Loucy (cell line): ENCODE measurements around the gene STXBP4.

Source experiments
- H2AFZ ChIP-seq: fragments of 200-600 bp; sonication (generic); 2 replicates; pipeline ENCODE4 v1.6.0; 2016; ENCODE audit warnings: antibody characterized with exemption, mild to moderate bottlenecking, low read length, moderate library complexity
- H3F3A ChIP-seq: fragments of 200-600 bp; 2 replicates; pipeline ENCODE4 v1.6.0; 2016; ENCODE audit warnings: antibody characterized with exemption, low read depth, mild to moderate bottlenecking
- H3K27me3 ChIP-seq: fragments of 200-600 bp; sonication (generic); 2 replicates; pipeline ENCODE4 v1.6.1; 2014; ENCODE audit warnings: low read length, mild to moderate bottlenecking; ENCODE audit not compliant: insufficient read depth, poor library complexity, severe bottlenecking
- H3K36me3 ChIP-seq: fragments of 200-600 bp; sonication (generic); 2 replicates; pipeline ENCODE4 v1.6.1; 2016; ENCODE audit warnings: low read length; ENCODE audit not compliant: insufficient read depth
- H3K4me1 ChIP-seq: fragments of 200-600 bp; sonication (generic); 2 replicates; pipeline ENCODE4 v1.5.1; 2014; ENCODE audit warnings: low read length, mild to moderate bottlenecking; ENCODE audit not compliant: insufficient read depth, poor library complexity, severe bottlenecking
- H3K4me2 ChIP-seq: fragments of 200-600 bp; sonication (generic); 2 replicates; pipeline ENCODE4 v1.6.0; 2014; ENCODE audit warnings: antibody characterized with exemption, low read length, low read depth, mild to moderate bottlenecking; ENCODE audit not compliant: poor library complexity, severe bottlenecking
- H3K4me3 ChIP-seq: fragments of 200-600 bp; sonication (generic); 2 replicates; pipeline ENCODE4 v1.5.1; 2014; ENCODE audit warnings: low read length, mild to moderate bottlenecking, mixed read lengths; ENCODE audit not compliant: poor library complexity, severe bottlenecking
- H3K79me2 ChIP-seq: fragments of 200-600 bp; sonication (generic); 2 replicates; pipeline ENCODE4 v1.6.1; 2014; ENCODE audit warnings: low read length; ENCODE audit not compliant: insufficient read depth
- H3K9ac ChIP-seq: fragments of 200-600 bp; sonication (generic); 2 replicates; pipeline ENCODE4 v1.6.0; 2014; ENCODE audit warnings: mild to moderate bottlenecking, low read depth, low read length, moderate library complexity; ENCODE audit not compliant: poor library complexity, severe bottlenecking
- H3K9me2 ChIP-seq: fragments of 200-600 bp; sonication (generic); replicated peaks from 2 replicates; pipeline ENCODE4 v1.6.1; 2016; ENCODE audit warnings: low read depth, low read length, mixed read lengths
- H3K9me3 ChIP-seq: fragments of 200-600 bp; sonication (generic); 2 replicates; pipeline ENCODE4 v1.6.1; 2014; ENCODE audit warnings: mild to moderate bottlenecking, antibody characterized with exemption, low read length, low read depth; ENCODE audit not compliant: insufficient read depth
- H4K20me1 ChIP-seq: fragments of 200-600 bp; sonication (generic); 2 replicates; pipeline ENCODE4 v1.6.0; 2014; ENCODE audit warnings: antibody characterized with exemption, low read length, mild to moderate bottlenecking; ENCODE audit not compliant: insufficient read depth, poor library complexity, severe bottlenecking
- EZH2phosphoT487 ChIP-seq: fragments of 200-600 bp; IDR thresholded peaks from 2 replicates; pipeline ENCODE4 v1.6.1; 2018; ENCODE audit warnings: antibody characterized with exemption, mild to moderate bottlenecking, moderate library complexity, borderline replicate concordance
- TF ChIP-seq, protein P1 (sequence below): fragments of 200-600 bp; sonication (generic); conservative IDR thresholded peaks from 2 replicates; pipeline ENCODE4 v1.5.1; 2014; ENCODE audit warnings: mild to moderate bottlenecking, antibody characterized with exemption, low read length

STXBP4 gene

GRCh38 chr17:55154101-55154500, 185.5 kb downstream of the STXBP4 start:
- Histone ChIP-seq H3K4me2 (no peak overlapping the region), H3K4me1 (peaks cover 6% of the 10 kb centered on the region), H3K9ac (no peak overlapping the region), H4K20me1 (no peaks in the 10 kb centered on the region), H3K36me3 (no peaks in the 10 kb centered on the region), H2AFZ (no peak overlapping the region), H3K9me3 (no peaks in the 10 kb centered on the region; the same call in 1 of the 2 replicates), H3K27me3 (no peaks in the 10 kb centered on the region), H3K79me2 (no peaks in the 10 kb centered on the region), H3K9me2 (no peaks in the 10 kb centered on the region), H3K4me3 (no peak overlapping the region), H3F3A (no peaks in the 10 kb centered on the region)
- TF ChIP-seq, protein P1, sequence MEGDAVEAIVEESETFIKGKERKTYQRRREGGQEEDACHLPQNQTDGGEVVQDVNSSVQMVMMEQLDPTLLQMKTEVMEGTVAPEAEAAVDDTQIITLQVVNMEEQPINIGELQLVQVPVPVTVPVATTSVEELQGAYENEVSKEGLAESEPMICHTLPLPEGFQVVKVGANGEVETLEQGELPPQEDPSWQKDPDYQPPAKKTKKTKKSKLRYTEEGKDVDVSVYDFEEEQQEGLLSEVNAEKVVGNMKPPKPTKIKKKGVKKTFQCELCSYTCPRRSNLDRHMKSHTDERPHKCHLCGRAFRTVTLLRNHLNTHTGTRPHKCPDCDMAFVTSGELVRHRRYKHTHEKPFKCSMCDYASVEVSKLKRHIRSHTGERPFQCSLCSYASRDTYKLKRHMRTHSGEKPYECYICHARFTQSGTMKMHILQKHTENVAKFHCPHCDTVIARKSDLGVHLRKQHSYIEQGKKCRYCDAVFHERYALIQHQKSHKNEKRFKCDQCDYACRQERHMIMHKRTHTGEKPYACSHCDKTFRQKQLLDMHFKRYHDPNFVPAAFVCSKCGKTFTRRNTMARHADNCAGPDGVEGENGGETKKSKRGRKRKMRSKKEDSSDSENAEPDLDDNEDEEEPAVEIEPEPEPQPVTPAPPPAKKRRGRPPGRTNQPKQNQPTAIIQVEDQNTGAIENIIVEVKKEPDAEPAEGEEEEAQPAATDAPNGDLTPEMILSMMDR, result no peak
- TF ChIP-seq EZH2phosphoT487, result no peak

- H3K4me2 ChIP-seq, result no peak overlapping the region
- peaks cover 6% of the 10 kb centered on the region for H3K4me1 ChIP-seq
- H3K79me2 ChIP-seq, result no peaks in the 10 kb centered on the region
- no peaks in the 10 kb centered on the region for H4K20me1 ChIP-seq
- H3K4me3 ChIP-seq, result no peak overlapping the region
- H3K36me3 ChIP-seq, result no peaks in the 10 kb centered on the region
- H3F3A ChIP-seq, result no peaks in the 10 kb centered on the region
- no peak for TF ChIP-seq EZH2phosphoT487
- TF ChIP-seq, protein P1, result no peak
- no peaks in the 10 kb centered on the region; the same call in 1 of the 2 replicates for H3K9me3 ChIP-seq
- H3K9ac ChIP-seq, result no peak overlapping the region
- no peaks in the 10 kb centered on the region for H3K9me2 ChIP-seq
- H2AFZ ChIP-seq, result no peak overlapping the region
- H3K27me3 ChIP-seq, result no peaks in the 10 kb centered on the region
Observed at GRCh38 chr17:55155856-55156560, 187.4 kb downstream of the STXBP4 start.

DNA sequence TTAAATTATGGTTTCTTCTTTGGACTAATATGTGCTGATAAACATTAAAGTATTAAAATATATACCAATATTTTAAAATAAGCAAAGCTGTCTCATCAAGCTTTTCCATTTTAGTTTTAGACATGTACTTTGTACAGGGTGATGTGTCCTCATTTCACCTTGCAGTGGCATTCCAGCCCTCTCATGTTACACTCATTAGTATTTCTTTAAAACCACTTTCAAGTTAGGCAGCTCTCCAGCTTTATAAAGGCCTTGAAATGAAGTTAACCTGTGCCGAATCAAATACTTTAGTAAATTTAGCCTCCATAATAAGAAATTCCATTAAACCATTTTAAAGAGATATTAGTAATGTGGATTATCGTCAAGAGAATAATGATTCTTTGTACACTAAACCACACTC, 188.6 kb downstream of the STXBP4 start:
- Histone ChIP-seq H3K9ac (no peak overlapping the region), H3K4me3 (no peak overlapping the region), H2AFZ (no peak overlapping the region), H4K20me1 (no peaks in the 10 kb centered on the region), H3K79me2 (no peaks in the 10 kb centered on the region), H3K4me1 (peaks cover 6% of the 10 kb centered on the region), H3K9me3 (no peaks in the 10 kb centered on the region; the same call in 1 of the 2 replicates), H3K36me3 (no peaks in the 10 kb centered on the region), H3K4me2 (no peak overlapping the region), H3F3A (no peaks in the 10 kb centered on the region), H3K9me2 (no peaks in the 10 kb centered on the region), H3K27me3 (no peaks in the 10 kb centered on the region)
- TF ChIP-seq, protein P1, result no peak
- no peak for TF ChIP-seq EZH2phosphoT487
